Neural cell (in vitro differentiated cells): ENCODE data around the gene LILRB4.

ENCODE experiments used
- CTCF ChIP-seq: fragments of 450-650 bp; IDR thresholded peaks from 2 replicates; pipeline ENCODE4 v1.5.1; 2014; ENCODE audit warnings: antibody characterized with exemption, mild to moderate bottlenecking, moderate library complexity; ENCODE audit not compliant: poor library complexity, severe bottlenecking
- EP300 ChIP-seq: fragments of 450-650 bp; conservative IDR thresholded peaks from 2 replicates; pipeline ENCODE4 v1.6.1; 2014; ENCODE audit warnings: antibody characterized with exemption, mild to moderate bottlenecking, moderate library complexity; ENCODE audit not compliant: poor library complexity, severe bottlenecking
- MXI1 ChIP-seq: fragments of 450-650 bp; conservative IDR thresholded peaks from 2 replicates; pipeline ENCODE4 v1.6.1; 2014; ENCODE audit warnings: antibody characterized with exemption, mild to moderate bottlenecking; ENCODE audit not compliant: poor library complexity, severe bottlenecking

GRCh38 chr19:54692298-54692615 lies 29.5 kb downstream of the LILRB4 start:
- TF ChIP-seq EP300: no peak
- TF ChIP-seq CTCF: no peak
- TF ChIP-seq MXI1: no peak
